GM12878 (cell line): ENCODE measurements around the gene SYT10. TPM values are rescaled to one million over a fixed set of nuclear protein-coding genes. Genes with fewer than 3 reads are reported as not detected.

Source experiments
- ATAC-seq: fragments of 200-7000 bp; cut with Tn5 transposase; 3 replicates; pipeline ENCODE4 v1.9.1; 2020; ENCODE audit warnings: mild to moderate bottlenecking, moderate library complexity
- Bru-seq: library from RNA; stranded (reverse); fragments of 400-500 nt; gene quantifications from one replicate; lab custom pipeline; 2021; lab: Mats Ljungman, UMichigan
- BruChase-seq, 2 experiments: library from RNA; stranded (reverse); fragments of 400-500 nt; gene quantifications; one replicate each; lab custom pipeline; 2021; lab: Mats Ljungman, UMichigan
- BruUV-seq: library from RNA; stranded (reverse); fragments of 400-500 nt; replicated peaks from 2 replicates; lab custom pipeline; 2021; lab: Mats Ljungman, UMichigan
- CTCF ChIA-PET: fragments of 300-600 bp; sonication (Branson Sonifier 250); formaldehyde crosslinking; extraction: SDS; loops from one replicate; lab custom pipeline; 2021; ENCODE audit warnings: inconsistent platforms; lab: Yijun Ruan, JAX
- POLR2A ChIA-PET: fragments of 350-600 bp; formaldehyde crosslinking; extraction: SDS; loops from one replicate; lab custom pipeline; 2021; ENCODE audit warnings: inconsistent platforms; lab: Charles Lee
- RAD21 ChIA-PET: fragments of 300-600 bp; sonication (Branson Sonifier 250); formaldehyde crosslinking; loops from one replicate; lab custom pipeline; 2023; ENCODE audit warnings: antibody characterized with exemption; ENCODE audit not compliant: unreplicated experiment; lab: Charles Lee
- SMC1A ChIA-PET: fragments of 300-600 bp; sonication (Branson Sonifier 250); formaldehyde crosslinking; loops from one replicate; lab custom pipeline; 2023; ENCODE audit not compliant: unreplicated experiment, uncharacterized antibody; lab: Charles Lee
- DNase-seq: peaks from one replicate; pipeline ENCODE4 v3.0.0-alpha.2; 2011; ENCODE audit warnings: low read depth, low spot score
- FAIRE-seq: peaks from 3 replicates; lab custom pipeline; 2011; peaks lifted over from hg19 to GRCh38; lab: Jason Lieb, UNC
- H2AFZ ChIP-seq: 2 replicates; pipeline ENCODE4 v1.6.0; 2011; ENCODE audit warnings: low read depth, low read length, control low read depth; ENCODE audit not compliant: control insufficient read depth
- H3K27ac ChIP-seq: 2 replicates; pipeline ENCODE4 v1.5.1; 2011; ENCODE audit warnings: control low read depth; ENCODE audit not compliant: control insufficient read depth, insufficient read depth
- H3K27me3 ChIP-seq, 2 experiments: replicated peaks in 1 of 2; 2 replicates each; pipeline versions ENCODE4 v1.6.0 to v1.6.1; 2011; ENCODE audit warnings: low read length in 1 of 2; ENCODE audit not compliant: control insufficient read depth in 2 of 2, insufficient read depth in 2 of 2
- H3K36me3 ChIP-seq, 2 experiments: 2 replicates each; pipeline ENCODE4 v1.5.1; 2011; ENCODE audit warnings: low read length in 1 of 2; ENCODE audit not compliant: control insufficient read depth in 2 of 2, insufficient read depth in 2 of 2
- H3K4me1 ChIP-seq: 2 replicates; pipeline ENCODE4 v1.6.1; 2011; ENCODE audit warnings: mild to moderate bottlenecking, low read length, moderate library complexity, mixed read lengths; ENCODE audit not compliant: control insufficient read depth, insufficient read depth
- H3K4me2 ChIP-seq: 2 replicates; pipeline ENCODE4 v1.6.0; 2011; ENCODE audit warnings: control low read depth; ENCODE audit not compliant: control insufficient read depth, insufficient read depth
- H3K4me3 ChIP-seq: fragments of 200-600 bp; sonication (generic); 2 replicates; pipeline ENCODE4 v1.5.1; 2016
- H3K79me2 ChIP-seq: 2 replicates; pipeline ENCODE4 v1.6.0; 2011; ENCODE audit warnings: low read length; ENCODE audit not compliant: control insufficient read depth, insufficient read depth
- H3K9ac ChIP-seq: 2 replicates; pipeline ENCODE4 v1.8.0; 2011; ENCODE audit warnings: low read length, control low read depth, mixed read lengths; ENCODE audit not compliant: control insufficient read depth, insufficient read depth
- H3K9me3 ChIP-seq: replicated peaks from 3 replicates; pipeline ENCODE4 v1.5.1; 2011; ENCODE audit warnings: mild to moderate bottlenecking, low read length; ENCODE audit not compliant: control insufficient read depth, insufficient read depth
- H4K20me1 ChIP-seq: 2 replicates; pipeline ENCODE4 v1.6.0; 2011; ENCODE audit not compliant: control insufficient read depth, insufficient read depth
- ATF2 ChIP-seq: IDR thresholded peaks from 2 replicates; pipeline ENCODE4 v1.6.1; 2012; ENCODE audit warnings: low read length, inconsistent platforms
- NFYB ChIP-seq: IDR thresholded peaks from 2 replicates; pipeline ENCODE4 v1.6.1; 2011; ENCODE audit warnings: low read depth, mild to moderate bottlenecking, low read length, improper control_type of control experiment, moderate library complexity; ENCODE audit not compliant: insufficient read depth
- RBBP5 ChIP-seq: fragments of 200-600 bp; sonication (generic); conservative IDR thresholded peaks from 2 replicates; pipeline ENCODE4 v1.6.1; 2016
- RUNX3 ChIP-seq: IDR thresholded peaks from 2 replicates; pipeline ENCODE4 v1.6.1; 2012; ENCODE audit warnings: low read length, inconsistent platforms
- TBL1XR1 ChIP-seq: IDR thresholded peaks from 2 replicates; pipeline ENCODE4 v1.6.1; 2012; ENCODE audit warnings: low read depth, low read length, improper control_type of control experiment
- ZNF217 ChIP-seq: fragments of 450-650 bp; IDR thresholded peaks from 2 replicates; pipeline ENCODE4 v1.6.1; 2017; ENCODE audit warnings: antibody characterized with exemption, mild to moderate bottlenecking
- WGBS: methylation state at CpG from one replicate; pipeline ENCODE4 v1.1.6; 2016; ENCODE audit warnings: low lambda C conversion rate; ENCODE audit not compliant: insufficient replicate concordance, insufficient coverage; ENCODE audit errors: missing lambda C conversion rate; 5-methylcytosine and 5-hydroxymethylcytosine counted together
- in situ Hi-C: fragments of 300-500 bp; cut with MboI; formaldehyde crosslinking; loops from 9 replicates; pipeline ENCODE4 v1.14.3; 2018; ENCODE audit warnings: mixed read lengths
- intact Hi-C: fragments of 100-400 bp; cut with micrococcal nuclease; formaldehyde crosslinking; loops from one replicate; pipeline ENCODE4 v1.14.2; 2022; ENCODE audit not compliant: unreplicated experiment
- long read RNA-seq, 2 experiments: library from polyadenylated mRNA; unstranded; transcript quantifications; one replicate each; pipeline ENCODE4 v2.0.0, GENCODE V29; 2019 to 2020
- polyA minus RNA-seq, 3 experiments: library from RNA; depleted of rRNA, polyadenylated mRNA; stranded (reverse); fragments of >200 nt; gene quantifications; 2 replicates each; pipeline ENCODE4 v1.2.3, GENCODE V29; 2011
- polyA plus RNA-seq, 11 experiments: library from polyadenylated mRNA; depleted of rRNA in 4 of 11; unstranded in 6 of 11; stranded (reverse) in 5 of 11; fragments of >200 nt; fragmentation: Nextera tagmentation in 4 of 11; fragmentation: Illumina TruSeq in 1 of 11; extraction: Ambion mirVana in 4 of 11; extraction: Trizol in 1 of 11; gene quantifications; 1 replicate in 1 of 11; 2 replicates in 10 of 11; pipeline versions ENCODE4 v1.2.1 to v1.2.3, GENCODE V29; 2011 to 2016; ENCODE audit warnings: inconsistent platforms in 2 of 11, missing spikeins in 2 of 11, low read depth in 1 of 11
- total RNA-seq, 4 experiments: library from RNA; depleted of rRNA in 3 of 4; stranded (reverse); fragments of >200 nt in 3 of 4; fragmentation: Illumina TruSeq in 1 of 4; extraction: Trizol in 1 of 4; gene quantifications; 2 replicates each; pipeline versions ENCODE4 v1.2.1 to v1.2.3, GENCODE V29; 2013 to 2021

Gene SYT10
- not detected in 2 replicates for total RNA-seq (2013; cell fraction: nucleolus; rRNA removed)
- total RNA-seq (2014; rRNA removed) (not detected in 2 replicates), total RNA-seq (2014; rRNA removed; fragmentation: Illumina TruSeq; extraction: Trizol) (not detected in 2 replicates), total RNA-seq (2021) (0.05 TPM in 1 of 2 replicates, not detected in the other), polyA plus RNA-seq (2011; rRNA removed) (not detected in 2 replicates), polyA plus RNA-seq (2014; fragmentation: Illumina TruSeq; extraction: Trizol) (not detected in 2 replicates), polyA plus RNA-seq (2014; fragmentation: Nextera tagmentation; extraction: Ambion mirVana) (not detected), polyA plus RNA-seq (2014; rRNA removed) (not detected in 2 replicates), polyA plus RNA-seq (2016; fragmentation: Nextera tagmentation; extraction: Ambion mirVana) (not detected), polyA minus RNA-seq (2011; rRNA and poly(A)+ RNA removed) (not detected in 2 replicates), Bru-seq, nascent RNA (not detected), BruChase-seq, experiment 1, labeled RNA remaining after a 6-hour chase (percentile 3 among the genes with signal in this experiment), BruChase-seq, experiment 2, labeled RNA remaining after a 2-hour chase (not detected)
- not detected for polyA plus RNA-seq (2011; ENCODE audit: low read depth)
- polyA plus RNA-seq (2011; cell fraction: cytosol; rRNA removed) = not detected in 2 replicates
- polyA plus RNA-seq (2011; cell fraction: nucleus; rRNA removed) = not detected in 2 replicates
- not detected in 2 replicates for polyA plus RNA-seq (2012)
- polyA minus RNA-seq (2011; cell fraction: cytosol; rRNA and poly(A)+ RNA removed) = not detected in 2 replicates
- polyA minus RNA-seq (2011; cell fraction: nucleus; rRNA and poly(A)+ RNA removed) = not detected in 2 replicates
- long read RNA-seq, experiment 1 = 0 reads
- long read RNA-seq, experiment 2 = 0 reads

GRCh38 chr12:33439587-33440011 is at the start of gene SYT10:
Gene SYT10 (minus strand): TSS chr12:33439819. CDS start chr12:33439522, 297 bp downstream.
- Histone ChIP-seq H4K20me1 (no peaks in the 10 kb centered on the region), H3K36me3 (no peaks in the 10 kb centered on the region), H3K4me1 (no peaks in the 10 kb centered on the region), H3K27ac (no peak within 1 kb of the TSS), H2AFZ (no peak within 1 kb of the TSS), H3K9ac (no peak within 1 kb of the TSS), H3K79me2 (no peaks in the 10 kb centered on the region), H3K4me3 (no peak within 1 kb of the TSS), H3K9me3 (no peaks in the 10 kb centered on the region; the same call in 2 of the 3 replicates), H3K27me3 (peaks cover 0 to 7% of the 10 kb centered on the region in 2 experiments; a peak in 2 of 4 replicates), H3K4me2 (peak within 1 kb of the TSS; percentile 21)
- in situ Hi-C loops = no loop called here
- WGBS = 78% methylated on average over 28 of the region's 49 CpGs
- intact Hi-C loops = no loop called here
- no peak for FAIRE-seq
- SMC1A ChIA-PET = no interaction called here
- CTCF ChIA-PET = no interaction called here
- TF ChIP-seq RBBP5 = no peak
- TF ChIP-seq ZNF217 = no peak
- TF ChIP-seq NFYB = no peak
- no peak for TF ChIP-seq TBL1XR1
- no peak for TF ChIP-seq ATF2
- no peak for TF ChIP-seq RUNX3
- POLR2A ChIA-PET = no interaction called here
- no peak for ATAC-seq
- DNase-seq = no peak
- RAD21 ChIA-PET = no interaction called here
- no TSS peak for BruUV-seq
